Measurements from ENCODE around the gene GNAI2.

The GNAI2 gene

DNA sequence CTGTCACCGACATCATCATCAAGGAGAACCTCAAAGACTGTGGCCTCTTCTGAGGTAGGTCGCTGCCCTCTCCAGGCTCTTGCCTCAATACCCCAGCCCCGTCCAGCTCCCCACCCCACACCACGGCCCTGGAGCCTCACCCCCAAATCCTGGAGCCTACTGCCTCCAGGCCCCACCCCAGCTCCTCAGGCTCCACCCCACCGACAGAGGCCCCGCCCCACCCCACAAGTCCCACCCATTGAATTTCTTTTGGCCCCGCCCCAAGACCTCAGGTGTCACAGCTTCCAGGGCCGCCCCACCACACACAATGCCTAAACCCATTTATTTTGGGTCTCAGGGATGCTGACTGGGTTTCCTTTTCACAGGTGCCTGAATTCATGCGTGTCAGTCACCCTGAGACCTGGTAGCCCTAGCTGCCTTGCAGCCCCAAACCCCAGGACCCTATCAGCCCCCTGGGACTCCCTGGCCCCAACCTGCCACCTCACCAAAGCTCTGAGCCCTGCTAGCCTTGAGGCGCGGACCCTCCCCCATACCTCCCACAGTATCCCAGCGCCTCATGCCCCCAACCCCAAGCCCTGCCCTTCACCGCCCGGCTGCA lies 41.0 kb upstream of the GNAI2 start:
- Histone ChIP-seq H3K36me3 (ENCODE audit: insufficient read depth, low read length) (no peaks in the 10 kb centered on the region), H2AFZ (ENCODE audit: low read length, unreplicated experiment) (peak overlapping the region; percentile 35), H3K4me1 (ENCODE audit: control insufficient read depth, insufficient read depth, low read length, unreplicated experiment) (peaks cover 11% of the 10 kb centered on the region), H3K4me3 (ENCODE audit: low read depth, low read length) (no peak overlapping the region; the same call in 1 of the 2 replicates), H3K27ac (ENCODE audit: low read depth, low read length) (no peak overlapping the region), H3K27me3 (ENCODE audit: insufficient read depth, low read length) (peaks cover 24% of the 10 kb centered on the region), H3K79me2 (ENCODE audit: control insufficient read depth, insufficient read depth, low read length, unreplicated experiment) (no peaks in the 10 kb centered on the region)

DNA sequence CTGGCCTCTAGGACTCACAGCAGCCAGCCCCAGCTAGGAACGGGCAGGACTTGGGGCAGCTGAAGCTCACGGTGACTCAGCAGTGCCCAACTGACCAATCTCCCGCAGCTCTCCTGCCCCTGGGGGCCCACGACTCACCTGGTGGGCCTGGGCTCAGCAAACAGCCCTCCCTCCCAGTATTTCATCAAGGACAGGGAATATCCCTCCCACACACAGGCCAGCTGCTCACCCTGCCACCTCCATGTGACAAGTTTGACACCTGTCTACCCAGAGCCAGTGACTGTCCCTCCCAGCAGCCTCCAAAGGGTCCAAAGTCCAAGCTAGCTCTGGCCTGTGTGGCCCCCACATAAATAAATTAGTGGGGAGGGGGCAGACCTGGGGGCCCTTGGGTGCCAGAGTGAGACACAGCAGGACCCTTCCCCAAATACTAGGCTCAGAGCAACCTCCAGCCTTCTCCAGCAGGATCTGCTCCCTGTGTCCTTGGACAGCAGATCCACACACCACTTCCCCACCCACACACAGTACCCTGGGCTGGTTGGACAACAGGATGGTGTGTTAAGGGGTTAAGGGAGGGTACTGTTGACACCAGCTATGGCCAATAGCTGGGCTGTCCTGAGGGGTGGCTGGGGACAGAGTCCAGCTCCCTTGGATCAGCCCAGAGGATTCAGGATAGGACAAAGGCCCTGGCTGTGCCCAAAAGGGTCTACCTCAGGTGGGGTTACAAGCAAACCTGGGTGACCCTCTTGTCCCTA lies 40.3 kb upstream of the GNAI2 start:
- Histone ChIP-seq H2AFZ (ENCODE audit: low read length, unreplicated experiment) (no peak overlapping the region), H3K4me3 (ENCODE audit: low read depth, low read length) (no peak overlapping the region), H3K27ac (ENCODE audit: low read depth, low read length) (no peak overlapping the region), H3K27me3 (ENCODE audit: insufficient read depth, low read length) (peaks cover 24% of the 10 kb centered on the region), H3K79me2 (ENCODE audit: control insufficient read depth, insufficient read depth, low read length, unreplicated experiment) (no peaks in the 10 kb centered on the region), H3K4me1 (ENCODE audit: control insufficient read depth, insufficient read depth, low read length, unreplicated experiment) (peaks cover 11% of the 10 kb centered on the region), H3K36me3 (ENCODE audit: insufficient read depth, low read length) (no peaks in the 10 kb centered on the region)

DNA sequence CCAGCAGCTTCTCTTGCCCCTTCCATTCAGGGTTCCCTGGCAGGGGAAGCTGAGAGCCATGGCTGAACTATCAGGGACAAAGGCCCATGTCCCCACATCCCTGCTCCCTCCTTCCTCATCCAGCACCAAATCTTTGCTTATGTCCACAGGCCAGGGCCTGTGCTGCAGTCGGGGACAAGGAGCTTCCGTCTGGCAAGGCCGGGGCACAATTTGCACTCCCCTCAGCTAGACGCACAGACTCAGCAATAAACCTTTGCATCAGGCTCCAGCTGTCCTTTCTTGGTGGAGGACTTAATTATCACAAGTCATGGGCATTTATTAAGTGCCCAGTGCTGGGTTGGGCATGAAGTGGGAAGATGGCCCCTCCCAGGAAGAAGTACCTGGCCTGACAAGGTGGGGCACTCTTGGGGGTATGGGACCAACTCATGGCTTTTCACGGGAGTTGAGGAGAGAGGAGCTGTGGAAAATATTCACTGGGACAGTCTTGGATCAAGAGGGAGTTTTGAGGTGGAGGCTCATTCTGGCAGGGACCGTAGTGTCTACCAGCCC lies 39.7 kb upstream of the GNAI2 start:
- peaks cover 24% of the 10 kb centered on the region for H3K27me3 ChIP-seq (ENCODE audit: insufficient read depth, low read length)
- peaks cover 11% of the 10 kb centered on the region for H3K4me1 ChIP-seq (ENCODE audit: control insufficient read depth, insufficient read depth, low read length, unreplicated experiment)
- H3K36me3 ChIP-seq (ENCODE audit: insufficient read depth, low read length), result no peaks in the 10 kb centered on the region
- H2AFZ ChIP-seq (ENCODE audit: low read length, unreplicated experiment), result no peak overlapping the region
- no peak overlapping the region for H3K4me3 ChIP-seq (ENCODE audit: low read depth, low read length)
- H3K79me2 ChIP-seq (ENCODE audit: control insufficient read depth, insufficient read depth, low read length, unreplicated experiment), result no peaks in the 10 kb centered on the region
- H3K27ac ChIP-seq (ENCODE audit: low read depth, low read length), result no peak overlapping the region

DNA sequence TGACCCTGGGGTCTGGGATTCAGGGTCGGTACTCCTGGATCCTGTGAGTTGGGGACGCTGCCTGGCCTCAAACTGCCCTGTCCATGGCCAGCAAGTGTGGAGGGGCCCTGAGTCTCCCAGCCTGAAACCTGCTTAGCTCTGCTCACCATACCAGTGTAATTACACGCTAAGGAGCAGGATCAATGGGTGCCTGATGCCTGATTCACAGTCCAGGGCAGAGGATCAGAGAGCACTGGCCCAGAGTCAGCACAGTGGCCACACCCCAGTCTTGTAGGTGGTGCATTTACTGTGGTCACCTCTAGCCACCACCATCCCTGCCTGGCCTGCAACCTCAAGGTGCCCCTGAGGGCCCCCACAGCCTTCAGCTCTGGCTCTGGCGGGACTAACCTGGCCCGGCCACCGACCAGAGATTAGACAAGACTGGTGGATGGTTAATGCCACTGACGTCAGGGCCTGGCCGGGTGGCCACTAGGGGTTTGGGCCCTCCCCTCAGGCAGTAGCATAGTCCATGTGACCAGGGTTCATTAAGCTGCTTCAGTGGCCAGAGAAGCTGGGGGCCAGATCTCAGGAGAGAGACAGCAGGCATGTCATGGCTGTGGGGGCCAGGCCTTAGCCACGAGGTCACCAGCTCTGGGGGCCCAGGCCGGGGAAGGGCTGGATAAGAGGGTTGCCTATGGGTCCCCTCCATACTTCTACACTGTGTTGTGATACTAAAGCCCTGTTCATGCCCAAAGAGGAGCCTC lies 34.3 kb upstream of the GNAI2 start:
- H2AFZ ChIP-seq (ENCODE audit: low read length, unreplicated experiment), result no peak overlapping the region
- no peaks in the 10 kb centered on the region for H3K79me2 ChIP-seq (ENCODE audit: control insufficient read depth, insufficient read depth, low read length, unreplicated experiment)
- peaks cover 33% of the 10 kb centered on the region for H3K27me3 ChIP-seq (ENCODE audit: insufficient read depth, low read length)
- H3K4me3 ChIP-seq (ENCODE audit: low read depth, low read length), result no peak overlapping the region
- peaks cover 3% of the 10 kb centered on the region for H3K4me1 ChIP-seq (ENCODE audit: control insufficient read depth, insufficient read depth, low read length, unreplicated experiment)
- no peak overlapping the region for H3K27ac ChIP-seq (ENCODE audit: low read depth, low read length)
- no peaks in the 10 kb centered on the region for H3K36me3 ChIP-seq (ENCODE audit: insufficient read depth, low read length)

DNA sequence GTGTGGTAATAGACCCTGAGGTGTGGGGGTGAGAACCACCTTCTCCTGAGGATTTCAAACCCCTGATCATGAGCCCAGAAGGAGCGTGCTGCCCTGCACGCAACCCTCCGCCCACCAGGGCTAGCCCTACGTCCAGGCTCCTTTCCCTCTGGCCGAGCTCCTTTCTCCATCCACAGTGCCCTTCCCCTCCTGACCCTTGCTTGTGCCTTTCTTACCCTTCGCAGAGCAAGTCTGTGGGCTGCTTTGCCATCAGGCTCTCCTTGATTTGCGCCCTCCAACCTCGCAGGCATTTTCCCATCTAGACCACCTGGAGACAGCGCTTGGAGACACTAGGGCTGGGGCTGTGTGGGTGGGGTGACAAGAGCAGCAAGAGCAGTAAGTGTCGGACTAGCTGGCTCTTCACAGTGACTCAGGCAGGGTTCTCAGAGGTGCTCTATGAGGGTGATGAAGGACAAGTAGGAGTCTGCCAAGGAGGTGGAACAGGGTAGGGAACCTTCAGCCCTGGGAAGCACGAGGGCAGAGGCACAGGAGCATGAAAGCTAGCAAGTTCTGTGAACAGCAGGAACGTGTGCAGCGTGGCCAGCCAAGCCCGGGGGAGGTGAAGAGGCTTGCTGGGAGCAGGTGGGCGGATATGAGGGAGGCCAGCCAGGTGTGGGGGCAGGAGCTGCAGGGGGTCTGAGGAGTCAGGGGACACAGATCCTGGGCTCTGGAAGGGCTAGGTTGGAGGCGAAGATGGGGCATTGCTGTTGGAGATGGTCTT lies 33.5 kb upstream of the GNAI2 start:
- peaks cover 34% of the 10 kb centered on the region for H3K27me3 ChIP-seq (ENCODE audit: insufficient read depth, low read length)
- H3K27ac ChIP-seq (ENCODE audit: low read depth, low read length), result no peak overlapping the region
- peaks cover 3% of the 10 kb centered on the region for H3K4me1 ChIP-seq (ENCODE audit: control insufficient read depth, insufficient read depth, low read length, unreplicated experiment)
- no peaks in the 10 kb centered on the region for H3K36me3 ChIP-seq (ENCODE audit: insufficient read depth, low read length)
- H3K4me3 ChIP-seq (ENCODE audit: low read depth, low read length), result no peak overlapping the region
- H3K79me2 ChIP-seq (ENCODE audit: control insufficient read depth, insufficient read depth, low read length, unreplicated experiment), result no peaks in the 10 kb centered on the region
- H2AFZ ChIP-seq (ENCODE audit: low read length, unreplicated experiment), result no peak overlapping the region

DNA sequence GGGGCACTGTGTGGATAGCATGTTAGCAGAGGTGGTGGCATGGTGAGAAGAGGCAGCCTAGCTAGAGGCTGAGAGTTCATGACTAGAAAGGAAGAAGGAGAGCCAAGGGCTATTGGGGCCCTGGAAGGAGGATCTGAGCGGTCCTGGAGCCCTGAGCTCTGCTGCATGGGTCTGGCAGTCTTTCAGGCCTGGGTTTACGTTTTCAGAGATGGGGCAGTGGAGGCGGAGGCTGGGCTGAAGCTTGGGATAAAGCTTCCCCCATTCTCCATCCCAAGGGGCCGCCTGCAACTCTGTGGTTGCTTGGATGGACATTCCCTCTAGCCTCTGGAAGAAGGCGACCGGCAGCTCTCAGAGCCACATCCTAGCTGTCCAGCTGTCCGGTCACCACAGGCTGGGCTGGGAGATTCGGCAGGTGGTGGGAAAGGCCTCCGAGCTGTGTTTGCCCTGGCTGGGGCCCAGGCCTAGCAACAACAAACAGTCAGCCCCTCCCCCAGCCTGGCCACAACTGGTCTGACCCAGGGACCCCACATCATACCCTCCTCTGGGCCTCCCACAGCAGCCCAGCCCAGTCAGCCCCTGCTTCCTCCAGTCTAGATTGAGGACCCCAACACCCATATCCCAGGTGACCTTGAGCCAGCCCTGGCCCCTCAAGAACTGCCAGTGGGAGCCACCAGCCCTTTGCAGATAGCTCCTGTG lies 32.7 kb upstream of the GNAI2 start:
- peaks cover 3% of the 10 kb centered on the region for H3K4me1 ChIP-seq (ENCODE audit: control insufficient read depth, insufficient read depth, low read length, unreplicated experiment)
- H3K27me3 ChIP-seq (ENCODE audit: insufficient read depth, low read length), result peaks cover 34% of the 10 kb centered on the region
- H3K4me3 ChIP-seq (ENCODE audit: low read depth, low read length), result no peak overlapping the region
- H3K27ac ChIP-seq (ENCODE audit: low read depth, low read length), result no peak overlapping the region
- H3K36me3 ChIP-seq (ENCODE audit: insufficient read depth, low read length), result no peaks in the 10 kb centered on the region
- H3K79me2 ChIP-seq (ENCODE audit: control insufficient read depth, insufficient read depth, low read length, unreplicated experiment), result no peaks in the 10 kb centered on the region
- H2AFZ ChIP-seq (ENCODE audit: low read length, unreplicated experiment), result no peak overlapping the region

DNA sequence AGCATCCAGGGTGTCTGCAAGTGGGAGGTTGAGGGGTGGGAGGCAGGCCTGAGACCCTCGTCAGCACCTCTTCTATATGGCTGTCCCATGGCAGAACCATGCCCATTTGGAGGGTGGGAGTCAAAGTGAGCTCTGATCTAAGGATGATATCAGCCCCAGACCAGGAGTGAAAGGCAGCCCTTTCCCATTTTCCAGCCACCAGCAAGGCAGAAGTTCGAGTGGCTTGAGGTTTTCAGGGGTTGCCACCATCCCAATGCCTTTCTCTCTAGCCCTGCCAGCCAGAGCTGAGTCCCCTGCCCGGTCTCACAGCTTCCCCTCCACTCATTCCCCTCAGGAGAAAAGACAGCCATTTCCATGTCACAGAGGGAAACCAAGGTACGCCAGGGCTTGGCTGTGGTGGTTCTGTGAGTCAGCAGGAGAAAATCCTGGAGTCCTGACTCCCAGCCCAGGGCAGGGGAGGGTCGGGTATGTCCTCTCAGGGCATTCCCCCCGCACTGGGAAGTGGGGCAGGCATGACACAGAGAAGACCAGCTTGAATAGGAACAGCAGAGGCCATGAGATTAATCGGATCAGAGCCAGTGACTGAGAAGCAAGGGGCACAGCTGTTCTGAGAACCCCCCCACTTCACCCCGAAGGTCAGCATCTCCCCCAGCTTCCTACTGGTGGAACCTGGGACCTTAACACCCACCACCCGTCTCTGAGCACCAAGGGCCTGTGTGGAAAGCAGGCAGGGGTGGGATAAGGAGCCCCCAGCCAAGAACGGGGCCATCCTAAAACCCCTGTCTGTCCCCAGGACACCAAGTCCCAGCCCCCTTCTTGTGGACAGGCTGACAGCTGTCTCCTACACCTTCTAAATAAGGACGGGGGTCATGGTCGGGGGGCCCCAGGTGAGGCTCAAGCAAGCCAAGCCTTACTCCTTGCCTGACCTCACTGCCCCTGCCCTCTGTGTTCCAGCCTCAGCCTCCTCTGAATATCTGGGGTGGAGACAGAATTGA lies 31.9 kb upstream of the GNAI2 start:
- no peak overlapping the region for H3K27ac ChIP-seq (ENCODE audit: low read depth, low read length)
- H2AFZ ChIP-seq (ENCODE audit: low read length, unreplicated experiment), result no peak overlapping the region
- H3K79me2 ChIP-seq (ENCODE audit: control insufficient read depth, insufficient read depth, low read length, unreplicated experiment), result no peaks in the 10 kb centered on the region
- H3K36me3 ChIP-seq (ENCODE audit: insufficient read depth, low read length), result no peaks in the 10 kb centered on the region
- peaks cover 3% of the 10 kb centered on the region for H3K4me1 ChIP-seq (ENCODE audit: control insufficient read depth, insufficient read depth, low read length, unreplicated experiment)
- H3K4me3 ChIP-seq (ENCODE audit: low read depth, low read length), result no peak overlapping the region
- peaks cover 34% of the 10 kb centered on the region for H3K27me3 ChIP-seq (ENCODE audit: insufficient read depth, low read length)

DNA sequence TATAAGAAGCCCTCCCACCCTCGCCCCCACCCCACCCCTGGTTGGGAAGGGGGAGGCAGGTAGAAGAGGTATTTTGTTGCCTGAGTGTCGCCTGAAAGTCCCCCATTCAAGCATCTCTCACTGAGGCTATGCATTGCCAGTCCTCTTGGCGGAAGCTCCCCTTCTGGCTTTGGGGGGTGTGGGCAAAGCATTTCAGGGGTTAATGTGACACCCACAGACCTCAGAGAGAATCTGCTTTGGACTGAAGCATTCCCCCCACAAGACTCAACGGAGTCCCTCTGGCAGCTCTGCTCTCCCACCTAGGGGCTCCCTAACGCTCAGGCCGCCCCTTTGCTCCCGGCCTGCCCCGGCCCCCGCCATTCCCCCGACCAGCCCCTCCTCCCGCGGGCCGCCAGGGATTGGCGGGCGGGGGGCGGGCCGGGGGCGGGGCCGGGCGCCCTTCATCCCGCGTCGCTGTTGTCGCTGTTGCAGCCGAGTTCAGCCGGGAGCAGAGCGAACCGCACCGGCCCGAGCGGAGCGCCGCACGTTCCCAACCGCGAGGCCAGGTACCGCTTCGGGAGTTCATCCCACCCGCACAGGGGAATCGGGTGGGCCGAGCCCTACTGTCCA lies 31.1 kb upstream of the GNAI2 start, which contains the start of gene SLC38A3:
Gene SLC38A3, plus strand, starts transcription at position 468 of the 609 bp plus-strand sequence. CDS start 8,929 bp downstream, outside the sequence.
- H2AFZ ChIP-seq (ENCODE audit: low read length, unreplicated experiment), result no peak within 1 kb of the TSS
- H3K27ac ChIP-seq (ENCODE audit: low read depth, low read length), result no peak within 1 kb of the TSS
- H3K79me2 ChIP-seq (ENCODE audit: control insufficient read depth, insufficient read depth, low read length, unreplicated experiment), result no peaks in the 10 kb centered on the region
- H3K27me3 ChIP-seq (ENCODE audit: insufficient read depth, low read length), result peaks cover 34% of the 10 kb centered on the region
- H3K4me3 ChIP-seq (ENCODE audit: low read depth, low read length), result peak within 1 kb of the TSS; percentile 66
- no peaks in the 10 kb centered on the region for H3K36me3 ChIP-seq (ENCODE audit: insufficient read depth, low read length)
- peaks cover 3% of the 10 kb centered on the region for H3K4me1 ChIP-seq (ENCODE audit: control insufficient read depth, insufficient read depth, low read length, unreplicated experiment)

Measured in ACC112 (cell line).